ENCODE data around the gene TMEM179. TPM values are rescaled to one million over a fixed set of nuclear protein-coding genes. Genes with fewer than 3 reads are reported as not detected.

TMEM179 gene
- total and polyA plus RNA-seq, 2 of the 8 experiments (the other 6 are each of a cell fraction or from before 2014, with no cell fraction given): 2.9 to 4.0 TPM

DNA sequence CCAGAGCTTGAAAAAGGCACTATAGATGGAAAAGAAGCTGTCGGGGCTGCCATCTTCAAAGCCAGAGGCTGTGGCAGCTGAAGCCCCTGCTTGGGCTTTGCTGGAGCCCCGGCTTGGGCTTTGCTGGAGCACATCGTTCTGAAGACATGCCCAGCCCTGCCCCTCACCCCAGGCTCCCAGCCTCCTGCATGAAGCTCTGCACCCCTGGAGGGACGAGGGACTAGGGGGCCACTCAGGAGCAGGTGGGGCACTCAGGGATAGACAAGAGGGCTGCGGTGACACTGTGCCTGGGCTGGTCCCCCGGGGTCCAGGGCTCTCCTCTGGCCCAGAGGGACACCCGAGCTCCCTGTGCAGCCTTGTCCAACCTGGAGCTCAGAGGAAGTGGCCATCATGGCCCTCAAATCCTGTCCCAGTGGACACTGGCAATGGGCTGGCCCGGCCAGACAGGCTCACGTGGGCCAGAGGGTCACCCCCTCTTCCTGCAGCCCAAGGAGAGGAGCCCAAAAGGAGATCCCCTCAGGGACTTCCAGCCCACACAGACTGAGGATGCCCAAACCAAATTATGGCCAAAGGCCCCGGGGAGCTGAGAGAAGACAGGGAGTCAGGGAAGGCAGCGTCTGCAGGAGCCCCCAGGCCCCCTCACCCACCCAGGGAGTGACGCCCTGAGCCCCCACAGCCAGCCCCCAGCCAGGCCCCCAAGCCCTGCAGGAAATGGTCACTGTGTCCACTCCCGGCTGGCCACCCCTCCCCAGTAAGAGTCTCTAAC is 48.1 kb downstream of the TMEM179 start (continued):
- TF ChIP-seq, protein P1, sequence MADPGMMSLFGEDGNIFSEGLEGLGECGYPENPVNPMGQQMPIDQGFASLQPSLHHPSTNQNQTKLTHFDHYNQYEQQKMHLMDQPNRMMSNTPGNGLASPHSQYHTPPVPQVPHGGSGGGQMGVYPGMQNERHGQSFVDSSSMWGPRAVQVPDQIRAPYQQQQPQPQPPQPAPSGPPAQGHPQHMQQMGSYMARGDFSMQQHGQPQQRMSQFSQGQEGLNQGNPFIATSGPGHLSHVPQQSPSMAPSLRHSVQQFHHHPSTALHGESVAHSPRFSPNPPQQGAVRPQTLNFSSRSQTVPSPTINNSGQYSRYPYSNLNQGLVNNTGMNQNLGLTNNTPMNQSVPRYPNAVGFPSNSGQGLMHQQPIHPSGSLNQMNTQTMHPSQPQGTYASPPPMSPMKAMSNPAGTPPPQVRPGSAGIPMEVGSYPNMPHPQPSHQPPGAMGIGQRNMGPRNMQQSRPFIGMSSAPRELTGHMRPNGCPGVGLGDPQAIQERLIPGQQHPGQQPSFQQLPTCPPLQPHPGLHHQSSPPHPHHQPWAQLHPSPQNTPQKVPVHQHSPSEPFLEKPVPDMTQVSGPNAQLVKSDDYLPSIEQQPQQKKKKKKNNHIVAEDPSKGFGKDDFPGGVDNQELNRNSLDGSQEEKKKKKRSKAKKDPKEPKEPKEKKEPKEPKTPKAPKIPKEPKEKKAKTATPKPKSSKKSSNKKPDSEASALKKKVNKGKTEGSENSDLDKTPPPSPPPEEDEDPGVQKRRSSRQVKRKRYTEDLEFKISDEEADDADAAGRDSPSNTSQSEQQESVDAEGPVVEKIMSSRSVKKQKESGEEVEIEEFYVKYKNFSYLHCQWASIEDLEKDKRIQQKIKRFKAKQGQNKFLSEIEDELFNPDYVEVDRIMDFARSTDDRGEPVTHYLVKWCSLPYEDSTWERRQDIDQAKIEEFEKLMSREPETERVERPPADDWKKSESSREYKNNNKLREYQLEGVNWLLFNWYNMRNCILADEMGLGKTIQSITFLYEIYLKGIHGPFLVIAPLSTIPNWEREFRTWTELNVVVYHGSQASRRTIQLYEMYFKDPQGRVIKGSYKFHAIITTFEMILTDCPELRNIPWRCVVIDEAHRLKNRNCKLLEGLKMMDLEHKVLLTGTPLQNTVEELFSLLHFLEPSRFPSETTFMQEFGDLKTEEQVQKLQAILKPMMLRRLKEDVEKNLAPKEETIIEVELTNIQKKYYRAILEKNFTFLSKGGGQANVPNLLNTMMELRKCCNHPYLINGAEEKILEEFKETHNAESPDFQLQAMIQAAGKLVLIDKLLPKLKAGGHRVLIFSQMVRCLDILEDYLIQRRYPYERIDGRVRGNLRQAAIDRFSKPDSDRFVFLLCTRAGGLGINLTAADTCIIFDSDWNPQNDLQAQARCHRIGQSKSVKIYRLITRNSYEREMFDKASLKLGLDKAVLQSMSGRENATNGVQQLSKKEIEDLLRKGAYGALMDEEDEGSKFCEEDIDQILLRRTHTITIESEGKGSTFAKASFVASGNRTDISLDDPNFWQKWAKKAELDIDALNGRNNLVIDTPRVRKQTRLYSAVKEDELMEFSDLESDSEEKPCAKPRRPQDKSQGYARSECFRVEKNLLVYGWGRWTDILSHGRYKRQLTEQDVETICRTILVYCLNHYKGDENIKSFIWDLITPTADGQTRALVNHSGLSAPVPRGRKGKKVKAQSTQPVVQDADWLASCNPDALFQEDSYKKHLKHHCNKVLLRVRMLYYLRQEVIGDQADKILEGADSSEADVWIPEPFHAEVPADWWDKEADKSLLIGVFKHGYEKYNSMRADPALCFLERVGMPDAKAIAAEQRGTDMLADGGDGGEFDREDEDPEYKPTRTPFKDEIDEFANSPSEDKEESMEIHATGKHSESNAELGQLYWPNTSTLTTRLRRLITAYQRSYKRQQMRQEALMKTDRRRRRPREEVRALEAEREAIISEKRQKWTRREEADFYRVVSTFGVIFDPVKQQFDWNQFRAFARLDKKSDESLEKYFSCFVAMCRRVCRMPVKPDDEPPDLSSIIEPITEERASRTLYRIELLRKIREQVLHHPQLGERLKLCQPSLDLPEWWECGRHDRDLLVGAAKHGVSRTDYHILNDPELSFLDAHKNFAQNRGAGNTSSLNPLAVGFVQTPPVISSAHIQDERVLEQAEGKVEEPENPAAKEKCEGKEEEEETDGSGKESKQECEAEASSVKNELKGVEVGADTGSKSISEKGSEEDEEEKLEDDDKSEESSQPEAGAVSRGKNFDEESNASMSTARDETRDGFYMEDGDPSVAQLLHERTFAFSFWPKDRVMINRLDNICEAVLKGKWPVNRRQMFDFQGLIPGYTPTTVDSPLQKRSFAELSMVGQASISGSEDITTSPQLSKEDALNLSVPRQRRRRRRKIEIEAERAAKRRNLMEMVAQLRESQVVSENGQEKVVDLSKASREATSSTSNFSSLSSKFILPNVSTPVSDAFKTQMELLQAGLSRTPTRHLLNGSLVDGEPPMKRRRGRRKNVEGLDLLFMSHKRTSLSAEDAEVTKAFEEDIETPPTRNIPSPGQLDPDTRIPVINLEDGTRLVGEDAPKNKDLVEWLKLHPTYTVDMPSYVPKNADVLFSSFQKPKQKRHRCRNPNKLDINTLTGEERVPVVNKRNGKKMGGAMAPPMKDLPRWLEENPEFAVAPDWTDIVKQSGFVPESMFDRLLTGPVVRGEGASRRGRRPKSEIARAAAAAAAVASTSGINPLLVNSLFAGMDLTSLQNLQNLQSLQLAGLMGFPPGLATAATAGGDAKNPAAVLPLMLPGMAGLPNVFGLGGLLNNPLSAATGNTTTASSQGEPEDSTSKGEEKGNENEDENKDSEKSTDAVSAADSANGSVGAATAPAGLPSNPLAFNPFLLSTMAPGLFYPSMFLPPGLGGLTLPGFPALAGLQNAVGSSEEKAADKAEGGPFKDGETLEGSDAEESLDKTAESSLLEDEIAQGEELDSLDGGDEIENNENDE (IDR thresholded peaks at IDR 0.05; ENCODE audit: insufficient replicate concordance, low read length): no peak
- no peak for TF ChIP-seq BCL11A (IDR thresholded peaks at IDR 0.05; ENCODE audit: low read depth in 2 of 2, low read length in 2 of 2)
- TF ChIP-seq GTF2F1 (IDR thresholded peaks at IDR 0.05; ENCODE audit: borderline replicate concordance, low read depth, low read length): no peak
- TF ChIP-seq SP4 (IDR thresholded peaks at IDR 0.05; ENCODE audit: low read length): no peak
- no peak for TF ChIP-seq EGR1 (IDR thresholded peaks at IDR 0.05; ENCODE audit: borderline replicate concordance, low read depth, low read length)
- no peak for TF ChIP-seq CEBPB (IDR thresholded peaks at IDR 0.05; ENCODE audit: low read depth, low read length)

All from H1 (cell line).